Activated CD8-positive, alpha-beta memory T cell treated with anti-CD3 and anti-CD28 coated beads, Interleukin-2, amount 50 U/mL, for 1 hour (primary cell): ENCODE data around the gene CELF4.

Experiments
- DNase-seq: peaks from one replicate; pipeline ENCODE4 v3.0.0-alpha.2; 2020; ENCODE audit errors: extremely low read depth

CELF4 gene

DNA sequence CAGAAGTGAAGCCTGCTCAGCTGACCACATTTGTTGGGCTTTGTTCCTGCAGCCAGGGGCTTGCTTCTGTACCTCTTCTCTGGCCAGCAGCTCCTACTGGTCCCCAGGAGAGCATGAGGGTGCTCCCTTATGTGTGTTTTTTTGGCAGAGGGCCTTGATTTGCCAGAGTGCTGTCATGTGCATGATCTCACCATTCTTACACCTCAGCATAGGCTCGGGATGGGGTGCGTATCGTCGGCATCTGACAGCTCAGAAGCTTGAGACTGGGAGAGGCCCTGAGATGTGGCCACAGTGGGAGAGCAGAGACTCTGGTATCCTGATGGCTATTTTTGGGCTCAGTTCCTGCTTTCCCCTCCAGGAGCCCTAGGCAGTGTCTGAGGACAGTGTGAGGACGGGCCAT, 71.2 kb downstream of the CELF4 start:
- DNase-seq = no peak

DNA sequence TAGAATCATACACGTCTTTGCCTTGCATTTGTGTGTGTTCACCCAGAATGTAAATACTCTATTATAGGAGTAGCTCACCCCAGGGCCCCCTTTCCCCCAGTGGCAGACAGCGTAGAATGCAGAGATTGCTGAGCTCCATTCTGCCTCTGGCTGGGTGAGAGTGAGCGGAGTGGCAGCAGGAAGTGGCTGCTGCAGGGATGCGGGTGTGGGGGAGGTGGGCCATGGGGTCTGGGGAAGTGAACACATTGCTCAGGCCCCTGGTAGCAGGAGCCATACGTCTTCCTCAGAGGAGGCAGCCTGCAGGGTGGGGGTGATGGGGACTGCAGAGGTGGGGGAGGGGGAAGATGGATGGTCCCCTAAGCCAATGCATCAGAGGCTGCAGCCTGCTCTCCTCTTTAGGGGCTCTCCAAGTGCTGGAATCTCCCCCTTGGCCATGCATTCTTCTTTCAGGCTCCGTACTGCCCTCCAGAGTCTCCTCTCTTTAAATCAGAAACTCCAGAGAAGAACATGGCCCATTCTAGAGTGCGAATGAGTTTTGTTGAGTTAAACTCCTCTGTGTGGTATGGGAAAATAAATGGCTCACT, 72.2 kb downstream of the CELF4 start:
- DNase-seq = no peak

DNA sequence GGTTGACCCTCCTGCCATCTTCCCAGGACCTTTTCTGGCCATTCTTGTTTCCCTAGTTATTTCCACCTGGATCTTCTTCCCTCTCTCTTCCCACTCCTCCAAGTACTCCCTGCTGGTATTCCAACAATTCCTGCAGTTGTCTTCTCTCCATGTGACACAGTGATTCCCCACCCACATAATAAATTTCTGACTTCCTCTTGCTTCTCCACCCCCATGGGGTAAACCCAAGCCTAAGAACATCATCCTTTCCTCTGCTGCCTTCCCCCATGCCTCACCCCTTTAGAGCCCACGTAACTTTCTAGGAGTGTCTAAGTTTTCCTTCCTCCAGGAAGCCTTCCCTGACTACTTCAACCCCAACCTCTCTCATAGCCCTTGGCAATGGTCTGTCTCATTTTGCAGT, 72.6 kb downstream of the CELF4 start:
- DNase-seq = no peak

DNA sequence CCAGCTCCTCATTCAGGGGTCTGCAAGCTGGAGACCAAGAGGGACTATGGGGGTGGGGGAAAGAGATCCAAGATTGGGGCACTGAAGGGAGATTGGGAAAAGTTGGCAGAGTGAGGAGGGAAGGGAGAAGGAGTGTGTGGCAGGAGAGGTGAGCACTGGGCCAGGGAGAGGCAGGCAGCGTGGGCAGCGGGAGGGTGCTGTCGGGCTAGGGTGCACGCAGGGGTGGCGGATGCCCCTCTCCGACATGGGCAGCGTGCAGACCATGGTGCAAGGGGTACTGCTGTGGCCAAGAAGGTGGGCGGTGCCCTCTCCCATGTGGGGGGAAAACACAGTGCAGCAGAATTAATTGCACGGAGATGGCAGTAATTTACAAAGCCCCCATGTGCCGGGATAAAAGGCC, 74.1 kb downstream of the CELF4 start:
- no peak for DNase-seq

DNA sequence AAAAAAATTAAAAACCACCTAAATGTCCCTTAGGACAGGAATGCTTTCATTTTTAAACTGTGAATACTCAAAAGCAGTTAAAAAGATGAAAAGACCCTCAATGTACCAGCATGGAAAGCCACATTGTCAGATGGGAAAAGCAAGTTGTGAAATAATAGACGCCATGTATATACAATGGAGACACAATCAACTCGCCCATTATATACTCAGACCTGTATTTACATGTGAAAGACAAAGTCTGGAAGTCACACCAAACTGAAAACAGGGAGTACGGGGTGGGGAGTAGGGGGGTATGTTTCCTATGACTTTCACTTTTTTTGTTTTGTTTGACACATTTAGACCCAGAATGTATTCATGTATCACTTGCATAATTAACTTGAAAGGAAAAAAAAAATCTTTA, 75.6 kb downstream of the CELF4 start:
- no peak for DNase-seq

DNA sequence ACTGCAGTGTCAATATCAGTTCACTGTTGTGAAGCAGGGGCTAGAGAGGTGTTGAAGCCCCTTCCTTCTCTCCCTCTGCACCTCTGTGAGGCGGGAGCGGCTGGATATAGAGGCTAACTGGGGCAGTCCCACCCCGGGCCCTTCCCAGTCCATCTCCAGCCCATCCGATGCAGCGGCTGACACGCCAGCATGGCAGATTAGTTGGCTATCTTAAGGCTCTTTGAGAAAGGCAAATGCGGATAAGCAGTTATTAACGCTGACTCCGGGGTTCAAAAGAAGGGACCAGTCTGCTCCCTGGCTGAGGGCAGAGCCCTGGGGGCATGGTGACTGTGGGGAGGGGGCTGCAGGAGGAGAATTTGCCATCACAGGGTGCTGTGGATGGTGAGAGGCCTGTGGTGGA, 76.6 kb downstream of the CELF4 start:
- no peak for DNase-seq

DNA sequence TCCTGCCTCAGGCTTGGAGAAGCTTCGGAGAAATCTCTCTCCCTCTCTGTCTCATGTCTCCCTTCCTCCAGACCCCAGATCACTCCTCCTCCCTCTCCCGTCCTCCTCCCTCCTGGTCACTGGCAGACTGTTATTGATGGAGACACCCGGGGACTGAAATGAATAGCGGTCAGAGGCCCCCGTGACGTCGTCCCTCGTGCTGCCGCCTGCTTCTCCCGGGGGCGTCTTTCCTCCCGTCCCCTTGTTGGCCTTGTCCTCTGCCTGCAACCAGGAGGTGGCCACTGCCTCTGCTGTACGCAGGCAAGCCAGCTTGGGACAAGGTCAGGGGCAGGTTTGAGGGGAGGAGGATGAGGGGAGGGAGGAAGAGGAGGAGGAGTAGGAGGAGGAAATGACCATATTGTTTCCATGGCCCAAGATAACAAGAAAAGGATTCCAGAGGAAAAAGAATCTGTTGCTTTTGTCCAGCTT, 78.2 kb downstream of the CELF4 start:
- no peak for DNase-seq

DNA sequence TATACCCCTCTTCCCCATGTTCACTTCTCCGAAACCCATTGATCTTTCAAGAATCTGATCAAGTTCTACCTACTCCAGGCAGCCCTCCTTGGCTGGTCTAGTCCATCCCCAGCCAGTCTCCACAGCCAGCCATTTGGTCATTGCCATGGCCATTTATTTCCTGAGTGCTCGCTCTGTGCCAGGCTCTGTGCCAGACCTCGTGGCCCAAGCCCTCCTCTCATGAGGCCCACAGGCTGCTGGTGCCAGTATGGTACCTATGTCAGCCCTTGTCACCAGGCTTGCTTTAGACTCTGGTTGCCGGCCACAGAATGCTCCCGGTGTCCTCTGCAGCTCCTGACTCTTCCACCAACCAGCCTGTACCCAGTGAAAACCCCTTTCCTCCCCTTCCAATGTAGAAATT, 78.8 kb downstream of the CELF4 start:
- no peak for DNase-seq

DNA sequence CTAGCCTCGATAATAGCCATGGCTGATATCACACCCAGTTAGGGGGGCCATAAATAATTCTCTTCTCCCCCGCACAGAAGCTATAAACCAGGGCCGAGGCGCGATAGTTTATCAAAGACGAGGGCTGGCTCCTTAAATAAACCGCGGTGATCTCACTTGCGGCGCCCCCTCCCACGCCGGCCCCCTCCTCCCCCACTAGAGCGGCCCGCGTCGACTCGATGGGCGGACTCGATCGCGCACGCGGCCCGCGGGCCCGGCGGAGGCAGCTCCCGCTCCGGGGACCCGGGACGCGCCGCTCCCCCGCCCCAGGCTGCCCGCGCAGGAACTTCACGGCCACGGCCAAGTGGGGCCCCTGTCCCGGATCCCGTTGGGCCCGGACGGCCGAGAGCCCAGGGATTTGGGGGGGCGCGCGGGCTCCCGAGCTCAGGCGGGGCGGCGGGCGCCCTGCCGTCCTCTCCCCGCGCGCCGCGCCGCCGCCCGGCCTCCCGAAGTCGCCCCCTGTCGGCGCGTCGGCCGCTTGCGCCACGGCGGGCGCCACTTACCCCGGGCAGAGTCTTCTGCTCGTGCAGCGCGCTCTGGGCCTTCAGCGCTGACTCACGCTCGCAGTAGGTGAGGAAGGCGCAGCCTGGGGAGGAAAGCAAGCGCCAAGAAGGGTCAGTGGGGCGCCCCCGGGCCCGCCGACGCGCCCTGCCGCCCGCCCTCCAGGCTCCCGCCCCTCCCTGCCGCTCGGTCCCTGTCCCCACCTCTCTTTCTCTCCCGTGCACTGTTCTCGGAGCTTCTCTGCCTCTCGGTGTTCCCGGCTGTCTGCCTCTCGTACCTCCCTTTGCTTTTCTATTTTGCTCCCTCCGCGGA, 80.4 kb downstream of the CELF4 start:
- no peak for DNase-seq

DNA sequence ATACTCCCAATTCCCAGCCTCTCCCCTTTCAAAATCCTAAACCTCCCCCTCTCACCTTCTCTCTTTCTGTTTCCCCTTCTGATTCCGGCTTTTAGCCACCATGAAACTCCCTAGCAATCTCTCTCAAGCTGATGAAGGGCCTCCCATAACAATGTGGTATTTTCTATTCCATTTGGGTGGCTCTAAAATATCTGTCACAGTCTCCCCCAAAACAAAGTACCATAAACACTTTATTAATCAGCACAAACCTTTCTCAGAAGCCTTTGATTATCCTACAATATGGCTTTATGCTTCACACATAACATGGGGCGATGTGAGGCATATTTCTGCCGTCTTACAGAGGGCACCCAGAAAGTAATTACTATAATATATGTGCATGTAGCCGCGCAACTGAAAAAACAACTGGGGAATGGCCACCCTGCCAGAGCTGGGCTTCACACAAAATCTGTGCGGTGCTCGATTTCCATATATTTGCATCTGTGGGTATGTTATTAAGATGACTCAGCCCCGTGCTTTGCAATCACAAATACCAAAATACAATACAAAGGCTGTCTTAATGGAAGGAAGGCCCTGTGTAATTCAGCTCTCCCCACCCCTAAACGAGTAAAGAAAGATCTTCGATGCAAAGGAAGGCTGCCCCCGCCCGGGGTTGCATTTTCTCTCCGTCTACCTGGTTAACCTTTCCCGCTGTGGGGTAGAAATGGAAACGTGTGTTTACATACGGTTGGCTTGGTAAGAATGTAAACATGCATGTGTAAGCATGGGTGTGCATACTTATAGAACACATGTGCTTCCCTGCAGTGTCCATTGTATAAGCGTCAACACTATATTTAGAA, 81.4 kb downstream of the CELF4 start:
- DNase-seq = no peak

DNA sequence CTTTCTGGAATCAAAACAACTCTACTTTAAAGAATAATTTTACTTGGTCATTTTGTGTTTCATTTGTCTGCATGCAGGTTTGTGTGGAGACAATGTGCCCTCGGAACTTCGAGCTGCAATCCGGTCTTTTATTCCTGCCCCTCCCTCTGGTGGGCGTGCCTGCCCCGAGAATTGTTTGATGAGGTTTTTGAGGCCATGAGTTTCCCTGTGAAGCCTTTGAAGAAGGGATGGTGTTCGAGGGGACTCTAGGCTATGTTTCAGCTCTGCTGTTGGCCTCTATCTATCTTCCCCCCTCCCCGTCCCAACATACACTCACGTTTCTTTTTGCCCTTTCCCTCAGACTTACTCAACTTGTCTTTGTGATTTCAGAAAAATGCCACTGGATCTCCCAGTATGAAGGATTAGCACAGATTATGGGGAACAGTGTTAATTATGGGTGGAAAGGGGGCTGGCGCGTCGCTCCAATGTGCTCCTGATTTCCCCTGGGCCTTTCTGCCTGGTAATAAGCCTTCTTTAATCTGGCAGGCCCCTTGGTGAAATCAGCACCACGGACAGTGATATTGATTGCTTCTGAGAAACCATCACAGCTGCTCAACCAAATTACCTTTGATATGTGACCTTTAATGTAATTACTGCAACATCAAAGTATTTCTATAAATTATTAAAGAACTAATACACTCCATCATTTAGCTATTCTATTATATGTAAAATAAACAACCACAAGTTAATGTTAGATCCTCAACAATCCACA, 82.2 kb downstream of the CELF4 start:
- no peak for DNase-seq

DNA sequence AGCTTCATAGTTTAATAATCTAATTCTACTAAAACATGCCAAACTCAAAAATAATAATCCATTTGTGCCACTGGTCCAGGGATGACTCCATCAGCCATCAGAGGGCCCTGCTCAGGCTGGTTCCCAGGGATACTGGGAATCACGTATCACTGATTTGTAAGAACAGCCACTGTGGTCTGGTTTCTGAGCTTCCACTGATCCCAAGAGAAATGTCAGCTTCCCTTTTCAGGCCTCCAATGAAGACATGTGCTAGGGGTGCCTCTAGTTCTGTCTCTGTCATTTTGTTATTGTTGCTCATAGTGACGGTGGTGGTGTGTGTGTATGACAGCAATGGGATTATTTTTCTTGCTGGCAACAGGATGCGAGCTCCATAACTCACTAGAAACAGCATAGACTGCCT, 83.2 kb downstream of the CELF4 start:
- no peak for DNase-seq

DNA sequence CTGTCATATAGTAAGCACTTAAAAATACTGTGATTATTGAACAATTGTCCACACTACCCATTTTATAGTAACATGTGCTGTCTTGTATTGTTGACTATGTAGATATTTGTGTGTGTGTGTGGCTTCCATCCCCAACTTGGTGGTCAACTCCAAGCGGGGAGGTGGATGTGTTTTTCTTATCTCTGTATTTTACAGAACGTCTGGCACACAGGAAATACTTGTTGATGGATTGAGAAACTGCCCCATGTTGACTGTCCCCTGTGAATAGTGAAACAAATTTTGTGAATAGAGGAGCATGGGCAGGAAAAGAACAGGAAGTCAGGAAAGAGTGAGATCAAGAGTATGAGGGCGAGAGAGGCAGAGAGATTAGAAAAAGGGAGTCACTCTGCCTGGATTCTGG, 83.6 kb downstream of the CELF4 start:
- DNase-seq = no peak

DNA sequence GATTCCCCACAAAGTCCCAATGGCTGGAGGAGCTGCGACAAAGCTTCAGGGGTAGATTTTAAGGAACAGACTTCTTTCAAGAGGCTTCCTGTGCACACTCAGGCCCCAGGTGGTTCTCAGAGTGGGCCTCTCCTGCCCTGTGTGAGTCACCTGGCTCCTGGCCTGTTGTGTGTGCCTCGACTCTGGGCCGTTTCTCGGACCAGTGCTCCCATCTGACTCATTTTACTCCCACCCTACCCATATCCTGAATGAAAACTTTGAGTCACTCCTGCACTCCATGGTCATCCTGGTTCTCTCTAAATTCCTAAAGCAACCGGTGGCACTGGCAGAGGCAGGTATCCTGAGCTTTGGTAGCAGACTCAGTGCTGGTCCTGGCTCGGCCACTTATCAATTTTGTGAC, 84.1 kb downstream of the CELF4 start:
- DNase-seq = no peak

DNA sequence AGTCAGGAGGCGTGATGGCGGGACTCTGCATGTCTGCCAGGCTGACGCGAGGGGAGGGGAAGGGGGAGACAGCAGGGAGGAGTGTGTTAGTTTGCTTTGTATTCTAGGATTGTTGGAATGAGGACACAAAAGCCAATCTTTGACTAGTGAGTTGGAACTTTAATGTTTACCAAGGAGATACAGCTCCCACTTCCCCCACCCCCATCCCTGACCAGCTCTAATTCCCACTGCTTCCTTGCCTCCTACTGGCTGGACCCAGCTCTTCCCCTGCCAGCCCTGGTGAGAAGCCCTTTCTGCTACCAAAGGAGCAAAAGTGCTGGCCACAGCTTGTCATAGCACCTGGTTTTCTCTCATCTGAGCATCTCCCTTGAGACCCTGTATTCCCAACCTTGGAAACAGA, 84.5 kb downstream of the CELF4 start:
- DNase-seq = no peak

DNA sequence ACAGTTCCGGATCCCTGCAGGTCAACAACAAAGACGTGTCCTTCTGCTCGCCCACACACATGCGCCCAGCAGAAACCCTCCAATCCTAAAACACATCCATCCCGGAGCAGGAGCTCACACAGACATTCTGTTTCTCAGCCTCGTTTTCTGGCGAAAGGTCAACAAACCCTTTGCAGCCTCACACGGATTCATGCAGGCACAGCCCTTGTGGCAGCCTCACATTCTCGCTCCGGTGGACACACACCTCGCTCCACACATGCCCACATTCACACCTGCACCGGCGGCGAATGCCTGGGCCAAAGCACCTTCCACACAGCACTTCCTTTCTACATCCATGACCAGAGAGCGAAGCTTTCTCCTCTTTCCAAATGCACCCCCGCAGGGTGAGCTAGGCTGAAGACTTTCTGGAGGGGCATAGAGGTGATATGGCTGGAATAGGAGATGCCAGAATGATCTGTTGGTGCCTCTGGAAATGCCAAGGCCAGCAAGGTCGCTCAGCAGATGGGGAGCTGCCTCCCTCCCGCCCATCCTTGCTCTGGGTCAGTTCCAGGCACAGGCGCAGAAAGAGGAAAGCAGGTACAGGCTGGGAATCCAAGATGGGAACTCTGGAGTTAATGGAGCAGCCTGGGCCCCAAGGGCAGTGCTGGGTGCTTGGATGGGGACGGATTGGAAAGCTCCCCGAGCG, 88.8 kb downstream of the CELF4 start:
- DNase-seq = no peak

DNA sequence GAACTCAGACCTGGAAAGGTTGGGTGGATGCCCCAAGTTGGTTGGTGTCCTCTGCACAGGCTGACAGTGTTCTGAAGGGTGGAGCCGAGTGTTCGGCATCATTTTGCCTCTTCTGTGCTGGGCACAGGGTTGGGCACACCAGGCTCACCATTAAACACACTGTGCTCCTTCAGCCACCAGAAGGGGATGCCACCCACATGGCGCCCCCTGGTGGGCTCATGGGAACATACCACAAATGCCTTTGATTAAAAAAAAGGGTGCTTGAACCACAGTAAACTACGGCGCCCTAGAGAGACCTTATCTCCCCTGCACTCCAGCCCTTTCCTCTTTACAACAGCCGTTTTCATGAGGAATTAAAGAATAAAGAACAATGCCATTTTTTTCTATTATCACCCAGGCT, 89.4 kb downstream of the CELF4 start:
- DNase-seq = no peak

DNA sequence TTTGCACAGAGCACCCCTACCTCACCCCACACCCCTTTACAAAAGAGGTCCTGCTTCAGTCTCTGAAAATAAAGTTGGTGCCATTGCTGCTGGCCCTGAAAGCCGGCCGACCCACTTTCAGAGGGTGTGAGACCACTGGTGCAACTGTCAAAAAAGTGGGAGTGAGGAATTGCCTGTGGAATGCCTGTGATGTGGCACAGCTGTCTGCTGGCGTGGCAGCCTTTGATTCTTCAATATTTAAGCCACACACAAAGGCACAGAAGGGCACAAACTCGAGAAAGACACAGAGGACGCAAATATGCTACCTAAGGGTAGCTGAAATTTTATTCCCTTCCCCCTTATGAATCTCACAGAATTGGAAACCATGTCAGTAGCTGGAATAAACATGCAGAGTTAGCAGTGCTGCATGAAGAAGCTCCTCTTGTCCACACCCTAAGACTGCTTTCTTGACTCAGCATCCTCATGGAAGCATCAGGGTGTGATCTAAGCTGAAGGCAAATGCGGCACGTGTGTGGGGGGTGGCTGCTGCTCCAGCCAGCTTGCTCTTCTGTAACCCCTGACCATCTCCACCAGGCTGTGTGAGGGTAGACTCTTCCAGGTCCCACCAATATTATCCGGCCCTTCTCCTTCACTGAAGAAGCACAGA, 92.3 kb downstream of the CELF4 start:
- DNase-seq = no peak

DNA sequence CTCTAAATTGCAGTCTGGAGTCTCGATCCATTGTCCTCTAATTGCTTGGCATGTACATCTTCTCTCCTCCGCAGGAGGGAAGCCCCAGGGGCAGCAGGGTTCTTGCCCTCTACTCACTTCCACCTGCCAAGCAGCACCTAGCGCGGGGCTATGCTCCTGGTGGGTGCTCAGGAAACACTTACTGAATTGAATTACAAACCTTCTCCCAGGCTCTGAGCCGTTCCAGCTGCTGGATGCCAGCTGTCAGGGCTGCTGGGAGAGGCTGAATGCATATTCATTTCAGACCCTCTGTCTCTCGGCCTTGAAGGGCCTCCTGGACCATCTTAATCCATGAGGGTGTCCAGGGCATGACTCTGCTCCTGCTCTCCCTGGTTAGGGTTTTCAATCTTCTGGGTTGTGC, 94.0 kb downstream of the CELF4 start:
- no peak for DNase-seq

DNA sequence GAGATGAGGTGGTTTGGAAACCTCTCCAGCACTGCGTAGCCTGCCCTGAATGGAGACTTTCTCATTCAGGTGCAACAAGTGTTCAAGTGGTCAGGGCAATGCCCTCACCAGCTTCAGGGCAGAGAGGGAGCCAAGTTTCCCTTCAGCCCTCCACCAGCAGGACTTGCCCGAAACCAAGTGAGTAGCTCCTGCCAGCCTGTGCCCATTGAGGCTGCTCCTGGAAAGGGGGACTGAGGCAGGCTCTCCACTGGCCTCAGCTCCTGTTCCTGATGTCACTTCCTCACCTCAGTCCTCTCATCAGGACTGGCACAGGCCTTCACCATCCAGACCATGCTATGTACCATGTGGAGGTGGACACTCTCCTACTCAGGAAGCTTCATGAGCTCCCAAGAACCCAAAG, 94.6 kb downstream of the CELF4 start:
- no peak for DNase-seq
